Measurements from ENCODE around the gene NARF. TPM values are rescaled to one million over a fixed set of nuclear protein-coding genes. Genes with fewer than 3 reads are reported as not detected.

NARF gene
- total RNA-seq, 2 experiments from 2014 or later = 75.0 to 151 TPM

DNA sequence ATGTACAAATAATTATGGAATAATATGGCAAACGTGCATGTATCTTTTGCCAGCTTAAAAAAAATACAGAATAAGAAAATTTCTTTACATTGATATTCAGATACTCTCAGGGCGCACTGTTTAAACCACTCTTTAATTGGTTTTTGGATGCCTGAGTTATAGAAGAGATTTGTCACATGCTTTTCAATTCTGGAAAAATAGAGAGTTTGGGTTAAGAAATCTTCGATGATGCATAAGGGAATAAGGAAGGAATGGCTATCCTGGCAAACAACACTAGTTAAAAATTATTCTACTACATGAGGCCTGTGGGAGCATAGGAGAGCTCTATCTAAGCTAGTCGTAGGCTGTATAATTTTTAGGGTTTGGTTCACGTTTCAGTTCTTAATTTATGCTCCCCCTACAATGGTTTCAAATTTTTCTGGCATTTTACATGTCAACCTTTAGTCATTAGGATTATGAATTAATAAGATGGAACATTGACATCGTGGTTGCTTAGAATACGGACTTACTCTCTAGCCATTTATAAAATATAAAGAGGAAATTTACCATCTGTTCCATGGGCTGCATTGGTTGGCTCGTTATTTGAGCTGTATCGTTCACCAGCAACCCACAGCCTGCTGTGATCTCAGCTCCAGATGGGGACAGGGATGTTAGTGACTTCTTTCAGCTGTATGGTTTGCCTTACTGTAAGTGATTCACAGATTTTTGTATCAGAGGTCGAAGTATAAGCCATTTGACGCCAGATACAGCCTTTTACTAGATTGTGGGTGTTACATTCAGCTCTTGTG, 15.9 kb downstream of the NARF start:
- Histone ChIP-seq H3K4me3 (ENCODE audit: low read depth, low read length, poor library complexity, severe bottlenecking) (no peak overlapping the region), H2AFZ (ENCODE audit: low read length) (no peak overlapping the region), H3K9me3 (ENCODE audit: low read length) (no peaks in the 10 kb centered on the region), H3K79me2 (ENCODE audit: insufficient read depth, low read depth, low read length) (no peaks in the 10 kb centered on the region), H3K9me2 (ENCODE audit: insufficient read depth, low read length) (no peaks in the 10 kb centered on the region), H3K36me3 (ENCODE audit: insufficient read depth, low read length) (peaks cover 75% of the 10 kb centered on the region), H3K27ac (ENCODE audit: low read depth, low read length, poor library complexity, severe bottlenecking) (no peak overlapping the region), H3K4me1 (ENCODE audit: insufficient read depth, low read length, poor library complexity, severe bottlenecking) (no peaks in the 10 kb centered on the region), H3K4me2 (ENCODE audit: low read length) (no peak overlapping the region), H4K20me1 (ENCODE audit: insufficient read depth, low read length) (no peaks in the 10 kb centered on the region)
- no peak for TF ChIP-seq EZH2phosphoT487 (IDR thresholded peaks at IDR 0.05; ENCODE audit: borderline replicate concordance, low read depth, low read length)
- TF ChIP-seq, protein P1, sequence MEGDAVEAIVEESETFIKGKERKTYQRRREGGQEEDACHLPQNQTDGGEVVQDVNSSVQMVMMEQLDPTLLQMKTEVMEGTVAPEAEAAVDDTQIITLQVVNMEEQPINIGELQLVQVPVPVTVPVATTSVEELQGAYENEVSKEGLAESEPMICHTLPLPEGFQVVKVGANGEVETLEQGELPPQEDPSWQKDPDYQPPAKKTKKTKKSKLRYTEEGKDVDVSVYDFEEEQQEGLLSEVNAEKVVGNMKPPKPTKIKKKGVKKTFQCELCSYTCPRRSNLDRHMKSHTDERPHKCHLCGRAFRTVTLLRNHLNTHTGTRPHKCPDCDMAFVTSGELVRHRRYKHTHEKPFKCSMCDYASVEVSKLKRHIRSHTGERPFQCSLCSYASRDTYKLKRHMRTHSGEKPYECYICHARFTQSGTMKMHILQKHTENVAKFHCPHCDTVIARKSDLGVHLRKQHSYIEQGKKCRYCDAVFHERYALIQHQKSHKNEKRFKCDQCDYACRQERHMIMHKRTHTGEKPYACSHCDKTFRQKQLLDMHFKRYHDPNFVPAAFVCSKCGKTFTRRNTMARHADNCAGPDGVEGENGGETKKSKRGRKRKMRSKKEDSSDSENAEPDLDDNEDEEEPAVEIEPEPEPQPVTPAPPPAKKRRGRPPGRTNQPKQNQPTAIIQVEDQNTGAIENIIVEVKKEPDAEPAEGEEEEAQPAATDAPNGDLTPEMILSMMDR (conservative IDR thresholded peaks at IDR 0.05; ENCODE audit: low read length) = no peak
- ChIA-PET POLR2A (no interaction called here), CTCF (ENCODE audit: unreplicated experiment) (no interaction called here)
- intact Hi-C loops (cut with micrococcal nuclease; ENCODE audit: unreplicated experiment) = no loop called here
- BruUV-seq (replicated peaks) = TSS peak; percentile 54
- DNase-seq (ENCODE audit: low spot score) = no peak

DNA sequence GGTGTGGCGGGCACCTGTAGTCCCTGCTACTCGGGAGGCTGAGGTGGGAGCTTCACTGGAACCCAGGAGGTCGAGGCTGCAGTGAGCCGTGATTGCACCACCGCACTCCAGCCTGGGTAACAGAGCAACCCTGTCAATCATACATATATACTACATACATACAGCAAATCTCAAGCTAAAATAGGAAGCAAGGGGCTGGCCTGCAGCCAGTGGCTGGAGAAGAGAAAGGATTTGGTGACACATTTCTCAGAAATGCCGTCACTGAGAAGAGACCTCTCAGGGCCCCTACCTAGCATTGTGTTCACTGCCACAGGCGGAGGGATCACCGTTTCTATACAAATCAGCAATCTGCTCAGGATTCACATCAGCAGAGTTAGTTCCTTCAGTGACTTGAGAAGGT, 16.9 kb downstream of the NARF start:
- intact Hi-C loops (cut with micrococcal nuclease; ENCODE audit: unreplicated experiment) = no loop called here
- Histone ChIP-seq H3K79me2 (ENCODE audit: insufficient read depth, low read depth, low read length) (no peaks in the 10 kb centered on the region), H3K9me2 (ENCODE audit: insufficient read depth, low read length) (no peaks in the 10 kb centered on the region), H3K4me2 (ENCODE audit: low read length) (no peak overlapping the region), H3K36me3 (ENCODE audit: insufficient read depth, low read length) (peaks cover 75% of the 10 kb centered on the region), H2AFZ (ENCODE audit: low read length) (no peak overlapping the region), H4K20me1 (ENCODE audit: insufficient read depth, low read length) (no peaks in the 10 kb centered on the region), H3K27ac (ENCODE audit: low read depth, low read length, poor library complexity, severe bottlenecking) (no peak overlapping the region), H3K4me3 (ENCODE audit: low read depth, low read length, poor library complexity, severe bottlenecking) (no peak overlapping the region), H3K4me1 (ENCODE audit: insufficient read depth, low read length, poor library complexity, severe bottlenecking) (no peaks in the 10 kb centered on the region), H3K9me3 (ENCODE audit: low read length) (no peaks in the 10 kb centered on the region)
- ChIA-PET POLR2A (no interaction called here), CTCF (ENCODE audit: unreplicated experiment) (no interaction called here)
- no peak for DNase-seq (ENCODE audit: low spot score)
- TF ChIP-seq, protein P1 (conservative IDR thresholded peaks at IDR 0.05; ENCODE audit: low read length) = no peak
- no peak for TF ChIP-seq EZH2phosphoT487 (IDR thresholded peaks at IDR 0.05; ENCODE audit: borderline replicate concordance, low read depth, low read length)
- no TSS peak for BruUV-seq (replicated peaks)

DNA sequence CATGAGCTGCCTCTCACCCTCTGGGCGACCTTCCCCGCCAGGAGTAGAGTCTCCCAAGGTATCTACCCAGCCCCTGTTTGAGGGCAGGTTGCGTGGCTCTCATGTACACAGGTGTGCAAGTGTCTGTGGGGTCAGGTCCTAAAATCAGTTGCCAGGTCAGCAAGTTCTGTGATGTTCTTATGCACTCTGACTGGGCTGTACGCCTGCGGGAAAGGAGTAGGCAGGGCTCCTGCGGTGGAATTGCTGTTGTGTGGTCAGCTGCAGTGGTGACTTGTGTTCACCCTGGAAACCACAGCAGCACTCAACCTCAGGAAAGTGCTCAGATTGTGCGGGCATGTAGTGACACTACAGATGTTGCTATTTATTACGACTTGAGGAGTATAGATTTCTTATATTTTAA, 19.4 kb downstream of the NARF start:
- Histone ChIP-seq H3K4me3 (ENCODE audit: low read depth, low read length, poor library complexity, severe bottlenecking) (no peak overlapping the region), H4K20me1 (ENCODE audit: insufficient read depth, low read length) (no peaks in the 10 kb centered on the region), H3K4me1 (ENCODE audit: insufficient read depth, low read length, poor library complexity, severe bottlenecking) (no peaks in the 10 kb centered on the region), H3K79me2 (ENCODE audit: insufficient read depth, low read depth, low read length) (no peaks in the 10 kb centered on the region), H3K4me2 (ENCODE audit: low read length) (no peak overlapping the region), H3K27ac (ENCODE audit: low read depth, low read length, poor library complexity, severe bottlenecking) (no peak overlapping the region), H3K9me2 (ENCODE audit: insufficient read depth, low read length) (no peaks in the 10 kb centered on the region), H3K9me3 (ENCODE audit: low read length) (no peaks in the 10 kb centered on the region), H3K36me3 (ENCODE audit: insufficient read depth, low read length) (peaks cover 77% of the 10 kb centered on the region), H2AFZ (ENCODE audit: low read length) (no peak overlapping the region)
- no peak for DNase-seq (ENCODE audit: low spot score)
- ChIA-PET CTCF (ENCODE audit: unreplicated experiment) (no interaction called here), POLR2A (interaction anchor here (1.0 kb wide), 1 partner anchor 21 kb away, joined by 4 read pairs; no protein-coding TSS in a partner anchor)
- BruUV-seq (replicated peaks) = no TSS peak
- intact Hi-C loops (cut with micrococcal nuclease; ENCODE audit: unreplicated experiment) = no loop called here
- TF ChIP-seq EZH2phosphoT487 (IDR thresholded peaks at IDR 0.05; ENCODE audit: borderline replicate concordance, low read depth, low read length) = no peak
- TF ChIP-seq, protein P1 (conservative IDR thresholded peaks at IDR 0.05; ENCODE audit: low read length) = no peak
